Nephron (organoid): Measurements from ENCODE around the gene MOG.
"Not testable (repeated sequence)": the region's sequence is repeated elsewhere in the genome, so short reads cannot be mapped to it uniquely, and the experiment has no call there.

Source experiments
- H3K27ac Mint-ChIP-seq, 3 experiments: 2 replicates each; pipeline ENCODE4 v1.8.0; 2020; ENCODE audit warnings: mixed read lengths in 3 of 3, mild to moderate bottlenecking in 2 of 3, moderate library complexity in 1 of 3
- H3K27me3 Mint-ChIP-seq: 2 replicates; pipeline ENCODE4 v1.8.0; 2021; ENCODE audit warnings: low read depth, mild to moderate bottlenecking, moderate library complexity, mixed read lengths
- H3K36me3 Mint-ChIP-seq: 2 replicates; pipeline ENCODE4 v1.8.0; 2020; ENCODE audit warnings: low read depth, mixed read lengths
- H3K4me1 Mint-ChIP-seq: 2 replicates; pipeline ENCODE4 v1.8.0; 2020; ENCODE audit warnings: mixed read lengths
- H3K4me3 Mint-ChIP-seq, 3 experiments: 2 replicates each; pipeline ENCODE4 v1.8.0; 2020; ENCODE audit warnings: mild to moderate bottlenecking in 3 of 3, mixed read lengths in 3 of 3, moderate library complexity in 2 of 3
- H3K9me3 Mint-ChIP-seq: 2 replicates; pipeline ENCODE4 v1.8.0; 2020; ENCODE audit warnings: mixed read lengths
- TF ChIP-seq, protein P1 (sequence below), 3 experiments: fragments of 200-600 bp; sonication (generic); IDR thresholded peaks; one replicate each; pipeline ENCODE4 v1.5.0; 2021; ENCODE audit warnings: antibody characterized with exemption in 3 of 3; ENCODE audit not compliant: unreplicated experiment in 3 of 3

MOG gene

DNA sequence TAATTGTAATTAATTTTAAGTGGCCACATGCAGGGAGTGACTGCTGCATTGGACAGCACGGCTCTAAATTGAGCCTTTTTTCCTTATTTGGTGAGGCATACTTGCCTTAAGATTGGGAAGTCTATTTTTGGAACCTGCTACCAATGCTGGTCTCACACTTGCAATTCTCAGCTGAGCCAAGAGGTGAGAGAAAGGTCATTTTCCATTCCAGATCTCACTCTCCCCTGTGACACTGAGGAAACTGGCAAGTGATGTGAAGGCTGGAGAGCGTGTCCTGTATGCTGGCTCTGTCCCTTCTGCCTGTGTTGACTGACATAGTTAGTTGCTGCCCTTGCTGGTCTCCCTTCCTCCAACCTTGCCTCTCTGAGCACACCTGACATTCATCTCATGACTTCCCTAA, 735 bp upstream of the MOG start:
- Mint-ChIP-seq H3K27me3 (peaks cover 31% of the 10 kb centered on the region), H3K9me3 (no peaks in the 10 kb centered on the region), H3K4me3 (no peak overlapping the region), H3K4me1 (peaks cover 10% of the 10 kb centered on the region), H3K36me3 (no peaks in the 10 kb centered on the region), H3K27ac (no peak overlapping the region)
- TF ChIP-seq, protein P1, sequence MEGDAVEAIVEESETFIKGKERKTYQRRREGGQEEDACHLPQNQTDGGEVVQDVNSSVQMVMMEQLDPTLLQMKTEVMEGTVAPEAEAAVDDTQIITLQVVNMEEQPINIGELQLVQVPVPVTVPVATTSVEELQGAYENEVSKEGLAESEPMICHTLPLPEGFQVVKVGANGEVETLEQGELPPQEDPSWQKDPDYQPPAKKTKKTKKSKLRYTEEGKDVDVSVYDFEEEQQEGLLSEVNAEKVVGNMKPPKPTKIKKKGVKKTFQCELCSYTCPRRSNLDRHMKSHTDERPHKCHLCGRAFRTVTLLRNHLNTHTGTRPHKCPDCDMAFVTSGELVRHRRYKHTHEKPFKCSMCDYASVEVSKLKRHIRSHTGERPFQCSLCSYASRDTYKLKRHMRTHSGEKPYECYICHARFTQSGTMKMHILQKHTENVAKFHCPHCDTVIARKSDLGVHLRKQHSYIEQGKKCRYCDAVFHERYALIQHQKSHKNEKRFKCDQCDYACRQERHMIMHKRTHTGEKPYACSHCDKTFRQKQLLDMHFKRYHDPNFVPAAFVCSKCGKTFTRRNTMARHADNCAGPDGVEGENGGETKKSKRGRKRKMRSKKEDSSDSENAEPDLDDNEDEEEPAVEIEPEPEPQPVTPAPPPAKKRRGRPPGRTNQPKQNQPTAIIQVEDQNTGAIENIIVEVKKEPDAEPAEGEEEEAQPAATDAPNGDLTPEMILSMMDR (IDR thresholded peaks at IDR 0.05; ENCODE audit: unreplicated experiment in 3 of 3) = no peak

DNA sequence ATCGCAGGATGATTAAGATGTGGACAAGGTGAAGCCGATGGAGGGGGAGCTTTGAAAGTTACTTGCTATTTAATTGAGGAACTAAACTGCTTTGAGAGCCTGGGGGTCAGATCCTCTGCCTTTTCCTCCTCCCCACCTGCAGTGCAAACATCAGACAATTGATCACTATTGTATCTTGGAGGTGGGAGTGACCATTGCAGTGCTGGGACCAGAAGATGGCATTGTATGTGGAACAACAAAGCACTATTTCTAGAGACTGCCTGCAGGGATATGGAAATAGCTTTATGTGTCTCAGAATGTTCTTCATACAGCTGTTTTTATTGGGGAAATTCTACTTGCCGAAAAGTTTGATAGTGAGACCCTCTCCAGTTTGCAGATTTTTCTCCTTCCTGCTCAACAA, 4.2 kb downstream of the MOG start:
- H3K4me1 Mint-ChIP-seq = peaks cover 5% of the 10 kb centered on the region
- H3K36me3 Mint-ChIP-seq = no peaks in the 10 kb centered on the region
- no peaks in the 10 kb centered on the region for H3K9me3 Mint-ChIP-seq
- TF ChIP-seq, protein P1 (IDR thresholded peaks at IDR 0.05; ENCODE audit: unreplicated experiment in 3 of 3) = no peak
- peaks cover 46% of the 10 kb centered on the region for H3K27me3 Mint-ChIP-seq
- no peak overlapping the region for H3K4me3 Mint-ChIP-seq
- no peak overlapping the region for H3K27ac Mint-ChIP-seq

DNA sequence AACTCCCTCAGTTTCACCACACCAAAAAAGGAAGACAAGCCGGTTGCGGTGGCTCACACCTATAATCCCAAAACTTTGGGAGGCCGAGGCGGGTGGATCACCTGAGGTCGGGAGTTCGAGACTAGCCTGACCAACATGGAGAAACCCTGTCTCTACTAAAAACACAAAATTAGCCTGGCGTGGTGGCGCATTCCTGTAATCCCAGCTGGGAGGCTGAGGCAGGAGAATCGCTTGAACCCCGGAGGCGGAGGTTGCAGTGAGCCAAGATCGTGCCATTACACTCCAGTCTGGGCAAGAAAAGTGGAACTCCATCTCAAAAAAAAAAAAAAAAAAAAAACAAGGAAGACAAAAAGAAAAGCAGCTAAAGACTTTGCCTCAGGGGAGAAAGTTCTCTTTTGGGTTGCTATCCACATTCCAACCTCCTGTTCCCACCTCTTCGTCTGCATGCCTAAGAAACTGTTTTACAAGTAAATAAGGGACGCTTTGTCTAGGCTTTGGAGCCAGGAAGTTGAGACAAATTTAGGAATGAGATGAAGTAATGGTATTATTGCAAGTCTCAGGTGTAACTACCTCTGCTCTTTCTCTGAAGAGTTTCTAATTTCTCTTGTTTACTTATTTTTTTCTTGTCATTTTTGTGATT, 4.7 kb downstream of the MOG start:
- not testable (repeated sequence) for H3K4me1 Mint-ChIP-seq, H3K27ac Mint-ChIP-seq, H3K36me3 Mint-ChIP-seq, H3K9me3 Mint-ChIP-seq, H3K4me3 Mint-ChIP-seq
- H3K27me3 Mint-ChIP-seq = peaks cover 48% of the 10 kb centered on the region

DNA sequence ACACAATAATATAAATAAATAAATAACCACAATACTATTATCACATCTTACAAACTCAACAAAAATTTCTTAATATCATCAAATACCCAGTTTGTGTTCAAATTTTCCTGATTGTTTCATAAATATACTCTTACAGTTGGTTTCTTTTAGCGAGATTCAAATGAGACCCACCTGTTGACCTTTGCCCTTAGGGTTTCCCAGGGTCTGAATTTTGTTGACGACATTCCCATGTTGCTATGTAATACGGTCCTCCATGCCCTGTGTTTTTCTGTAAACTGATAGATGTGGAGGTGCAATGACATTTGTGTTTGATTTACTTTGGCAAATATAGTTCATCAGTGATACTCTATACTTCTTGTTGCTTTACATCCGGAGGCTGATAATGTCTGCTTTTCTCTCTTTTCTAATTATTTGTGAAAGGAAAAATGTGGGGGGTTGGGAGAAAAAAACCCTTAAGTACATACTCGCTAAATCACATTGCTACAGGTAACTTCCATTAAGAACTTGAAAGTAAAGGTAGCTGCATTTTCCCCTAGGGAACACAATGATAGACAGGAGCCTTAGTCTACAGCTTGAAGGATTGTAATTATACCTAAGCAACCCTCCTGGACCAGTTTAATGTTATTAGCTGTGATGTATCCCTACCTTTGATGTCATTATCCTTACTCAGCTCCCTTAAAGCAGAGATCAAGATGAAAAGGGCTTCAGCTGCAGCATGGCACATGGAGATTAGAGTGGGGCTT, 6.6 kb downstream of the MOG start:
- no peak overlapping the region for H3K27ac Mint-ChIP-seq
- H3K27me3 Mint-ChIP-seq = peaks cover 53% of the 10 kb centered on the region
- no peak overlapping the region for H3K4me3 Mint-ChIP-seq
- no peaks in the 10 kb centered on the region for H3K9me3 Mint-ChIP-seq
- TF ChIP-seq, protein P1 (IDR thresholded peaks at IDR 0.05; ENCODE audit: unreplicated experiment in 3 of 3) = no peak
- H3K36me3 Mint-ChIP-seq = no peaks in the 10 kb centered on the region
- no peaks in the 10 kb centered on the region for H3K4me1 Mint-ChIP-seq

DNA sequence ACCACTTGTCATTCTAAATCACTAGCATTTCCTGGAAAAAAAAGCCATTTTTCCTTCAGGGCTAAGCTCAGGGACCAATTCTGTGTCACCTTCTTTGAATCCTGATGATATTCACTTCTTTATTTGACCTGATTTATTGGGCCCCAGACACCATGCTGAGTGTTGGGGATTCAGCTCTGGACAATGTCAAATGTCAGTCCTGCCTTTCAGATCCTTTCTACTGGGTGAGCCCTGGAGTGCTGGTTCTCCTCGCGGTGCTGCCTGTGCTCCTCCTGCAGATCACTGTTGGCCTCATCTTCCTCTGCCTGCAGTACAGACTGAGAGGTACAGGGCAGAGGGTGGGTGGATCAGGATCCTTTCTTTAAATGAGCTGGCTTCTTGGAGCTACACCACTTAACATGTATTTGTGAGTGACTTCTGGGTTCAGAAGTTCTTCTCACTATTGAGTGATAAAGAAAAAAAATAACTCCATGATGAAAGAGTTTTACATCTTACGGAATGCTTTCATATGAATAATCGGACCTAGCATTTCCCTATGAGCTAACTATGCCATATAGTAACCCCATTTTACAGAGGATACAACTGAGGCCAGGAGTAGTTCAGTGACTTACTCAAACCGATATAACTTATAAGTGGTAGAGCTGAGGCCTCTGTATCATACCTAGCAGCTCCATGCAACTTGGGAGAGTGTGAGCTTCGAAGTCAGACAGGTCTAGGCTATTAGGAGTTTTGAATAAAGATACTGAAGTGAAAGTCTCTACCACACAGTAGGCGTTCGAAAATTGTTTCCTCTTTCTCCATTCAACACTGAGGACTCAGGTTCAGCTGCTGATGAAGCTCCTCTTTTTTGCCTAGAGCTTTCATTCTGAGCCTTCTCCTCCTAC, 9.3 kb downstream of the MOG start:
- no peaks in the 10 kb centered on the region for H3K36me3 Mint-ChIP-seq

DNA sequence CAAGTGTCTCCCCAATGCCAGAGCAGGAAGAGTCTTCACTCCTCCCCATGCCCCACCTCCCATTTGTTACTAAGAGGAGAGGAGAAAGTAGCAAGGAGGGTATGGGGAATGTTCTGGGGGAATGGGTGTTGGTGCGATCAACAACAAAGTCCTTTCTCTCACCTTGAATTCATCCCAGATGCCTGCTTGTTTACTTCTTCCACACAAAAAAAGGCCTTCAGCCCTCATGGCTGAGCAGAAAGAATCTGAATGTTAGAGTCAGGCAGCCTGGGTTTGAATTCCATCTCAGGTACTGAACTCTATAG, 9.9 kb downstream of the MOG start:
- Mint-ChIP-seq H3K4me1 (no peaks in the 10 kb centered on the region), H3K36me3 (no peaks in the 10 kb centered on the region), H3K27me3 (peaks cover 61% of the 10 kb centered on the region), H3K9me3 (no peaks in the 10 kb centered on the region), H3K27ac (no peak overlapping the region), H3K4me3 (no peak overlapping the region)
- TF ChIP-seq, protein P1 (IDR thresholded peaks at IDR 0.05; ENCODE audit: unreplicated experiment in 3 of 3) = no peak

More for the DNA sequence above, 9.3 kb downstream of the MOG start:
- Mint-ChIP-seq H3K27me3 (peaks cover 61% of the 10 kb centered on the region), H3K4me1 (no peaks in the 10 kb centered on the region), H3K9me3 (no peaks in the 10 kb centered on the region), H3K4me3 (no peak overlapping the region), H3K27ac (no peak overlapping the region)
- TF ChIP-seq, protein P1 (IDR thresholded peaks at IDR 0.05; ENCODE audit: unreplicated experiment in 3 of 3) = no peak
